GM12878 (cell line): Measurements from ENCODE around the gene LCOR. TPM values are rescaled to one million over a fixed set of nuclear protein-coding genes. Genes with fewer than 3 reads are reported as not detected.

ENCODE experiments used
- BHLHE40 ChIP-seq, 2 experiments: fragments of 450-650 bp in 1 of 2; IDR thresholded peaks; 2 replicates each; pipeline ENCODE4 v1.6.1; 2011 to 2017; ENCODE audit warnings: low read depth in 2 of 2, borderline replicate concordance in 1 of 2, improper control_type of control experiment in 1 of 2, low read length in 1 of 2, mild to moderate bottlenecking in 1 of 2
- CREB1 ChIP-seq: IDR thresholded peaks from 2 replicates; pipeline ENCODE4 v1.6.1; 2012; ENCODE audit warnings: low read depth, mild to moderate bottlenecking, inconsistent platforms
- E2F8 ChIP-seq: fragments of 450-650 bp; IDR thresholded peaks from 2 replicates; pipeline ENCODE4 v1.6.1; 2018; ENCODE audit warnings: mild to moderate bottlenecking, low read depth, moderate library complexity; ENCODE audit not compliant: partially characterized antibody
- EED ChIP-seq: sonication (generic); IDR thresholded peaks from 2 replicates; pipeline ENCODE4 v1.6.1; 2016; ENCODE audit warnings: antibody characterized with exemption, low read depth
- HCFC1 ChIP-seq: fragments of 150-350 bp; IDR thresholded peaks from 2 replicates; pipeline ENCODE4 v1.6.1; 2014; ENCODE audit warnings: low read length
- HSF1 ChIP-seq: fragments of 150-350 bp; IDR thresholded peaks from 2 replicates; pipeline ENCODE4 v1.6.1; 2014; ENCODE audit warnings: mild to moderate bottlenecking, low read depth, low read length
- PKNOX1 ChIP-seq: fragments of 450-650 bp; IDR thresholded peaks from 2 replicates; pipeline ENCODE4 v1.6.1; 2016; ENCODE audit warnings: mild to moderate bottlenecking
- PML ChIP-seq: IDR thresholded peaks from 2 replicates; pipeline ENCODE4 v1.6.1; 2012; ENCODE audit warnings: low read length, inconsistent platforms
- POLR2AphosphoS5 ChIP-seq: IDR thresholded peaks from 2 replicates; pipeline ENCODE4 v1.6.1; 2011; ENCODE audit warnings: mild to moderate bottlenecking, low read length, inconsistent platforms
- RAD21 ChIP-seq: IDR thresholded peaks from 2 replicates; pipeline ENCODE4 v1.6.1; 2011; ENCODE audit warnings: mild to moderate bottlenecking, low read depth, low read length, moderate library complexity; ENCODE audit not compliant: insufficient read depth
- SIN3A ChIP-seq: IDR thresholded peaks from 2 replicates; pipeline ENCODE4 v1.6.1; 2012; ENCODE audit warnings: low read depth, low read length, improper control_type of control experiment
- SIX5 ChIP-seq: IDR thresholded peaks from 2 replicates; pipeline ENCODE4 v1.6.1; 2011; ENCODE audit warnings: mild to moderate bottlenecking, low read depth, low read length, moderate library complexity; ENCODE audit not compliant: severe bottlenecking
- SMARCA5 ChIP-seq: fragments of 450-650 bp; IDR thresholded peaks from 2 replicates; pipeline ENCODE4 v1.6.1; 2017; ENCODE audit warnings: mild to moderate bottlenecking
- SMC3 ChIP-seq: IDR thresholded peaks from 2 replicates; pipeline ENCODE4 v1.6.1; 2011; ENCODE audit warnings: low read length, improper control_type of control experiment, borderline replicate concordance
- SREBF1 ChIP-seq: IDR thresholded peaks from 2 replicates; pipeline ENCODE4 v1.6.1; 2012; ENCODE audit warnings: mild to moderate bottlenecking, low read length
- SRF ChIP-seq, 2 experiments: IDR thresholded peaks; 2 replicates each; pipeline ENCODE4 v1.6.1; 2011; ENCODE audit warnings: low read depth in 2 of 2, low read length in 2 of 2, mild to moderate bottlenecking in 1 of 2, moderate library complexity in 1 of 2
- ZBTB33 ChIP-seq: fragments of 450-650 bp; IDR thresholded peaks from 2 replicates; pipeline ENCODE4 v1.6.1; 2017; ENCODE audit warnings: mild to moderate bottlenecking
- ZBTB40 ChIP-seq: fragments of 450-650 bp; IDR thresholded peaks from 2 replicates; pipeline ENCODE4 v1.6.1; 2016; ENCODE audit warnings: mild to moderate bottlenecking, moderate library complexity, borderline replicate concordance
- polyA plus RNA-seq, 11 experiments: library from polyadenylated mRNA; depleted of rRNA in 4 of 11; unstranded in 6 of 11; stranded (reverse) in 5 of 11; fragments of >200 nt; fragmentation: Nextera tagmentation in 4 of 11; fragmentation: Illumina TruSeq in 1 of 11; extraction: Ambion mirVana in 4 of 11; extraction: Trizol in 1 of 11; gene quantifications; 1 replicate in 1 of 11; 2 replicates in 10 of 11; pipeline versions ENCODE4 v1.2.1 to v1.2.3, GENCODE V29; 2011 to 2016; ENCODE audit warnings: inconsistent platforms in 2 of 11, missing spikeins in 2 of 11, low read depth in 1 of 11
- total RNA-seq, 4 experiments: library from RNA; depleted of rRNA in 3 of 4; stranded (reverse); fragments of >200 nt in 3 of 4; fragmentation: Illumina TruSeq in 1 of 4; extraction: Trizol in 1 of 4; gene quantifications; 2 replicates each; pipeline versions ENCODE4 v1.2.1 to v1.2.3, GENCODE V29; 2013 to 2021

Gene LCOR
- total and polyA plus RNA-seq, 10 of the 15 experiments (the other 5 are each of a cell fraction or from before 2014, with no cell fraction given), result 1.6 to 22.0 (median 13.2) TPM

- TF ChIP-seq SIN3A (no peak), BHLHE40 (IDR thresholded peaks at IDR 0.05; ENCODE audit: borderline replicate concordance in 1 of 2, low read depth in 2 of 2, low read length in 1 of 2) (peak in 1 of 2 experiments; percentile 79; a peak in 2 of 4 replicates), ZBTB40 (no peak; the same call in 1 of the 2 replicates), PKNOX1 (0 out of 2 replicates have a peak, but pooled peaks have one; percentile 24), RAD21 (no peak), E2F8 (no peak), SRF (IDR thresholded peaks at IDR 0.05; ENCODE audit: low read depth in 2 of 2, low read length in 2 of 2) (no peak), HCFC1 (no peak), SIX5 (no peak), POLR2AphosphoS5 (peak; percentile 64), SMARCA5 (0 out of 2 replicates have a peak, but pooled peaks have one; percentile 59), PML (peak; percentile 75), SREBF1 (no peak), SMC3 (no peak), CREB1 (no peak), HSF1 (no peak), ZBTB33 (no peak), EED (no peak)
These were observed at the start of gene LCOR (continued) for GRCh38 chr10:96831867-96832720.
